WERI-Rb-1 (cell line): ENCODE measurements around the gene TTLL10.

Experiments
- DNase-seq: peaks from one replicate; pipeline ENCODE4 v3.0.0-alpha.2; 2020
- H3K27ac ChIP-seq: fragments of 250-450 bp; sonication (Bioruptor Pico); 2 replicates; pipeline ENCODE4 v1.5.1; 2020; ENCODE audit warnings: mild to moderate bottlenecking, moderate library complexity
- H3K27me3 ChIP-seq: fragments of 250-450 bp; sonication (Bioruptor Pico); 2 replicates; pipeline ENCODE4 v1.5.1; 2021; ENCODE audit warnings: mild to moderate bottlenecking, low read depth, moderate library complexity; ENCODE audit not compliant: insufficient read depth, severe bottlenecking
- H3K36me3 ChIP-seq: fragments of 250-450 bp; sonication (Bioruptor Pico); 2 replicates; pipeline ENCODE4 v1.5.1; 2020; ENCODE audit warnings: mild to moderate bottlenecking, moderate library complexity
- H3K4me3 ChIP-seq: 2 replicates; pipeline ENCODE4 v1.5.1; 2011; ENCODE audit warnings: low read depth, mild to moderate bottlenecking, control low read depth, low read length
- H3K9me3 ChIP-seq: fragments of 250-450 bp; sonication (Bioruptor Pico); 2 replicates; pipeline ENCODE4 v1.5.1; 2021; ENCODE audit warnings: mild to moderate bottlenecking, moderate library complexity; ENCODE audit not compliant: severe bottlenecking
- CTCF ChIP-seq: IDR thresholded peaks from 2 replicates; pipeline ENCODE4 v1.5.1; 2011; ENCODE audit warnings: low read depth, mild to moderate bottlenecking, control low read depth, inconsistent platforms, low read length

Gene TTLL10

GRCh38 chr1:1225238-1225845, 51.7 kb downstream of the TTLL10 start:
- H3K4me3 ChIP-seq: no peak overlapping the region
- H3K27me3 ChIP-seq: no peaks in the 10 kb centered on the region
- TF ChIP-seq CTCF: no peak
- no peak overlapping the region for H3K27ac ChIP-seq
- no peaks in the 10 kb centered on the region for H3K9me3 ChIP-seq
- H3K36me3 ChIP-seq: peaks cover 54% of the 10 kb centered on the region
- DNase-seq: no peak

DNA sequence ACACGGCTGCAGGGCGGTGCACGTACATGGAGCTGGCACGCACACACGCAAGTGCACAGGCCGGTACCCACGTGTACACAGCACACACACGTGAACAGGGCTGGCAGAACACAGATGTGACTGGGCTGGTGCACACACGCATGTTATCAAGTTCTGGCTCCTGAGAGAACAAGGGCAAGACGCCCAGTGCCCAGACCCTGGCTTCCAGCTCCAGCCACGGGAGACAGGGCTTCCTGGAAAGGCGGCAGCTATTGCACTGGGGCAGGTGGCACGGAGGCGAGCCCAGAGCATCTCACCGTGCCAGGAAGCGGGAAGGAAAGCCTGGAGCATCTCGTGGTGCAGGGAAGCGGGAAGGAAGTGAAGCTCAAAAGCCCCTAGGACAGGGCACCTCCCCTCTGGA, 52.2 kb downstream of the TTLL10 start:
- Histone ChIP-seq H3K36me3 (peaks cover 50% of the 10 kb centered on the region), H3K9me3 (no peaks in the 10 kb centered on the region)
- no peak for TF ChIP-seq CTCF

GRCh38 chr1:1226566-1227362, 53.1 kb downstream of the TTLL10 start:
- no peak for TF ChIP-seq CTCF
- no peak for DNase-seq
- Histone ChIP-seq H3K27me3 (no peaks in the 10 kb centered on the region), H3K27ac (no peak overlapping the region), H3K9me3 (no peaks in the 10 kb centered on the region), H3K36me3 (peaks cover 45% of the 10 kb centered on the region), H3K4me3 (no peak overlapping the region)

More for the DNA sequence above, 52.2 kb downstream of the TTLL10 start:
- Histone ChIP-seq H3K4me3 (no peak overlapping the region), H3K27me3 (no peaks in the 10 kb centered on the region), H3K27ac (no peak overlapping the region)
- no peak for DNase-seq

GRCh38 chr1:1227386-1227785, 53.7 kb downstream of the TTLL10 start:
- H3K27me3 ChIP-seq: no peaks in the 10 kb centered on the region
- no peak for DNase-seq
- H3K4me3 ChIP-seq: no peak overlapping the region
- peaks cover 41% of the 10 kb centered on the region for H3K36me3 ChIP-seq
- H3K27ac ChIP-seq: no peak overlapping the region
- TF ChIP-seq CTCF: no peak
- no peaks in the 10 kb centered on the region for H3K9me3 ChIP-seq

DNA sequence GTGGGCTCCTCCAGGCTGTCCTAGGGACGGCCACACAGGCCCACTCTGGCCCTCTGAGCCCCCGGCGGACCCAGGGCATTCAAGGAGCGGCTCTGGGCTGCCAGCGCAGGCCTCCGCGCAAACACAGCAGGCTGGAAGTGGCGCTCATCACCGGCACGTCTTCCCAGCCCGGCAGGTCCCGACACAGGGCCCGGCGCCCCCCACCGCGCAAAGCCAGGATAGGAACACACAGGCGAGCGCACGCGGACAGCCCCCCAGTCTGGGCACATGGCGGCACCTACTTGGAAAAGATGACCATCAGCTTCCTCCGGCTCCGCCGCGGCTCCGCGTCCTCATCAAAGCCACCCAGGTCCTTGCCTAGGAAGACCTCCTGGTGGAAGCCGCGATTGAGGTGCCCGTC, 54.5 kb downstream of the TTLL10 start:
- H3K4me3 ChIP-seq: no peak overlapping the region

More for the DNA sequence above, 54.5 kb downstream of the TTLL10 start:
- peaks cover 33% of the 10 kb centered on the region for H3K36me3 ChIP-seq
- no peaks in the 10 kb centered on the region for H3K27me3 ChIP-seq
- H3K9me3 ChIP-seq: no peaks in the 10 kb centered on the region
- DNase-seq: no peak
- TF ChIP-seq CTCF: no peak
- no peak overlapping the region for H3K27ac ChIP-seq
